NCI-H187 (cell line): ENCODE results near the gene ASCL1.

Experiments
- DNase-seq, 2 experiments: peaks; one replicate each; lab custom pipeline; 2025; lab: John Stamatoyannopoulos, UW

ASCL1 gene

GRCh38 chr12:102977945-102978706 lies 20.7 kb downstream of the ASCL1 start:
- DNase-seq: no peak

DNA sequence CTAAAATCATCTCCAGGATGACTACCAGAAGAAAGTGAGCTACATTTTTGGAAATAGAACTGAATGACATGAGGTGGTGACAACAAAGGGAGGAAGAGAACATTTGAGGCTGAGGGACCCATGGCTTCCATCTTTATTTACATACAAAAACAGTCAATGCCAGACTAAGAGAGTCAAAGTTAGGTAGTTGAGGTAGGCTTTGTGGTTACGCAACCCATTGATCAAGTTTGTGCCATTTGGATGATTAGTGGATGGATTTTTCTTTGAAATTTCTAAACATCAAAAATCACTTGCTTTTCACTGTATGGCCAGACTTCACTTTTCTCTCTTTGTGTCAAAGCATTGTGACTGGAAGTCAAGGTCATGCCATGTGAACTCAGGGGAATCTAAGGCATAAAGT lies 22.9 kb downstream of the ASCL1 start:
- no peak for DNase-seq

DNA sequence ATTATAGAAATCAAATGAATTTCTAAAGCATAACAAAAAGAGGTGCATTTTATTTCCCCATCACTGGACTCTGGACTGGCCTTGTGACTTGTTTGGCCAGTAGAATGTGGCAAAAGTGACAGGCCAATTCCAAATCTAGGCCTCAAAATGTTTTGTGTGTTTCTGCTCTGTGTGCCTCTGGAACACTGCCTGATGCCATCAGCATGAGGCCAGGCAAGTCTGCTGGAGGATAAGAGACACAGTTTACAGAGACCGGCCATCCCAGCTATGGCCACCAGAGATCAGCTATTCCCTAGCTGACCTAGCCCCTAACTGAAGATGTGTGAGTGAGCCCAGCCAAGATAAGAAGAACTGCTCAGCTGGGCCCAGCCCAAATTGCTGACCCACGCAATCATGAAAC lies 32.9 kb downstream of the ASCL1 start:
- no peak for DNase-seq

DNA sequence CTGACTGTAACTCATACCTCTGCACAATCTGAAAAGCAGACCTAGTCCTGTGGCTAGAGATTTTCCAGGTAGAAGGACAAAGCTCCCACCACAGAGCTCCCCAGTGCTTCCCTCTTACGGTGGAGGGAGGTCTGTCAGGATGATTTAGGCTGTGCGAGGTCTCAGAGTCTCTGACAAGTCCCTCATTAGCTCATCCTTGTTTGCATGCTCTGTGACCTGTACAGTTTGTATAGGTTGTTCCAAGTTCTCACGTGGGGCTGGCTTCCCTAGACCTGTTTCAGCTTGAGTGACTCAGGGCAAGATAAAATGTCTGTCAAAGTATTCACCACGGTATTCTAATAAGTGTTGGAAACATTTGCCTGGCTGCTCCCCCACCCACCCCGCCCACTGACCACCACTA lies 34.8 kb downstream of the ASCL1 start:
- DNase-seq: no peak

- DNase-seq: no peak
Measured at GRCh38 chr12:102992720-102993119, 35.2 kb downstream of the ASCL1 start.

DNA sequence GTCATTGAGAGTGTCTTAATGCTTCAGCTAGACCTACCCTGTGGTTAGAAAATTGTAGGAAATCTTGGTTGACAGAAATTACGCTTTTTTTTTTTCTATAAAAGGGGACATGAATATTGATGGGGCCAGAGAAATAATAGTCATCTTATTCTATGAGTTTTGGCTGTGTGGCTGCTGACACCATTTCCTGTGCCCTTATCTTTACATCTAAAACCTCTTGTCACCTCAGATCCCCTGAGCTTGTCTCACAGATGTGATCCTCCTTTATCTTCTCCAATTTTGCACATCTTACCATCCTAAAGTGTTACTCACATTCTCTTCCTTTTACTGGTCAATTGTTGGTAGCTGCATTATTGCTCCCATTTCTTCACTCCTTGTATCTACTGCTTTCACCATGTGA lies 36.1 kb downstream of the ASCL1 start:
- no peak for DNase-seq

DNA sequence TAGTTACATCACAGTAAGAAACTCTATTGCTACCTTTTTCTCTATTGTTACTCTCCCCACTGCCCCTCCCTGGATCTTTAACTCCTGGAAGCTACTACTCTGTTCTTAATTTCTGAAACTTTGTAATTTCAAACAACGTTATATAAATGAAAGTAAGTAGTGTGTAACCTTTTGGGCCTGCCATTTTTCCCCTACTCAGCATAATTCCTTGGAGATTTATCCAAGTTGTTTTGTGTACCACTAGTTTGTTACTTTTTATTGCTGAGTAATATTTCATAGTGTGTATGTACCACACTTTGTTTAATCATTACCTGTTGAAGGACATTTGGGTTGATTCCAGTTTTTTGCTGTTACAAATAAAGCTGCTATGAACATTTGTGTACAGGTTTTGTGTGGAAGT lies 37.9 kb downstream of the ASCL1 start:
- DNase-seq: no peak
